Ovary (tissue), 9 donors: Measurements from ENCODE around the gene YOD1. TPM values are rescaled to one million over a fixed set of nuclear protein-coding genes. Genes with fewer than 3 reads are reported as not detected.

Experiments
- DNase-seq, 5 donors: peaks; one replicate each; pipeline ENCODE4 v3.0.0-alpha.2; 2019 to 2020
- H3K27ac ChIP-seq, 2 donors: fragments of 200-600 bp; one replicate each; pipeline versions ENCODE4 v1.5.1 to v1.8.0; 2019 to 2022
- H3K27me3 ChIP-seq: fragments of 200-600 bp; one replicate; pipeline ENCODE4 v1.8.0; 2022
- H3K36me3 ChIP-seq: fragments of 200-600 bp; sonication (generic); one replicate; pipeline ENCODE4 v1.5.1; 2019
- H3K4me1 ChIP-seq: one replicate; pipeline ENCODE4 v1.8.1; 2013; ENCODE audit warnings: mild to moderate bottlenecking, moderate library complexity; ENCODE audit not compliant: insufficient read depth
- H3K4me3 ChIP-seq: fragments of 200-600 bp; sonication (generic); one replicate; pipeline ENCODE4 v1.5.1; 2017
- H3K9me3 ChIP-seq, 2 donors: fragments of 200-600 bp in 1 of 2; sonication (generic) in 1 of 2; one replicate each; pipeline versions ENCODE4 v1.5.1 to v1.8.1; 2013 to 2019; ENCODE audit warnings: mild to moderate bottlenecking in 1 of 2, moderate library complexity in 1 of 2
- CTCF ChIP-seq, 3 donors: fragments of 450-650 bp in 2 of 3; fragments of 200-600 bp in 1 of 3; IDR thresholded peaks; one replicate each; pipeline versions ENCODE4 v1.5.1 to v1.8.0; 2016 to 2022; ENCODE audit warnings: antibody characterized with exemption in 3 of 3, mild to moderate bottlenecking in 1 of 3
- EP300 ChIP-seq: sonication (generic); formaldehyde crosslinking; IDR thresholded peaks from one replicate; pipeline ENCODE4 v1.6.1; 2017; ENCODE audit warnings: antibody characterized with exemption
- POLR2A ChIP-seq: fragments of 450-650 bp; IDR thresholded peaks from one replicate; pipeline ENCODE4 v1.6.1; 2017; ENCODE audit warnings: antibody characterized with exemption, mild to moderate bottlenecking, moderate library complexity
- WGBS, 3 donors: extraction: QIAGEN DNeasy Blood & Tissue Kit in 1 of 3; methylation state at CpG; one replicate each; pipeline versions ENCODE4 v1.1.5 to v1.1.7; 2013 to 2017; 5-methylcytosine and 5-hydroxymethylcytosine counted together
- intact Hi-C, 4 donors: fragments of 100-400 bp; cut with DNase I; formaldehyde crosslinking; loops; one replicate each; pipeline versions ENCODE4 v1.11.0 to v1.15.1; 2022 to 2023
- polyA plus RNA-seq, 2 donors: library from polyadenylated mRNA; stranded (reverse); fragments of 200-250 nt in 1 of 2; fragments of 350-450 nt in 1 of 2; fragmentation: Illumina TruSeq in 1 of 2; extraction: RNeasy Lipid Tissue Mini Kit (QIAGEN cat#74804) in 1 of 2; gene quantifications; one replicate each; pipeline ENCODE4 v1.2.3, GENCODE V29; 2013 to 2014
- total RNA-seq, 7 donors: library from RNA; depleted of rRNA in 2 of 7; stranded (reverse); fragments of >200 nt in 2 of 7; fragmentation: NEBNext Ultra II Directional in 3 of 7; extraction: Animal tissue kit (Norgen Biotek cat#: 25700) in 3 of 7; gene quantifications; one replicate each; pipeline versions ENCODE4 v1.1.0 to v1.2.4, GENCODE V29; 2016 to 2023
- donor health status: DM: no; HTN: no; CAD: no; lungs with moderate emphysema.
- donor health status: DM: no; HTN: no; CAD: no.
- donor health status: Bipolar disorder and iron deficiency.
- donor health status: DM: yes; HTN: yes; CAD: no.
- donor health status: DM: no; HTN: no; CAD: no.
- donor health status: DM: yes; HTN: yes; CAD: no.

The YOD1 gene
- total and polyA plus RNA-seq, 9 donors = 2.2 to 8.4 (median 6.0) TPM

GRCh38 chr1:207015791-207016190, 35.2 kb downstream of the YOD1 start:
- Histone ChIP-seq H3K4me3 (no peak overlapping the region), H3K9me3 (no peaks in the 10 kb centered on the region), H3K27ac (no peak overlapping the region), H3K36me3 (no peaks in the 10 kb centered on the region), H3K27me3 (no peaks in the 10 kb centered on the region), H3K4me1 (no peaks in the 10 kb centered on the region)
- WGBS, 3 donors = 88 to 92% (median 88%) methylated on average over 3 of the region's 3 CpGs
- intact Hi-C loops = no loop called here
- no peak for DNase-seq
- TF ChIP-seq EP300 (no peak), CTCF (IDR thresholded peaks at IDR 0.05) (no peak), POLR2A (no peak)

- Histone ChIP-seq H3K9me3 (no peaks in the 10 kb centered on the region), H3K27ac (no peak overlapping the region), H3K36me3 (no peaks in the 10 kb centered on the region), H3K27me3 (no peaks in the 10 kb centered on the region), H3K4me1 (no peaks in the 10 kb centered on the region), H3K4me3 (no peak overlapping the region)
- TF ChIP-seq CTCF (IDR thresholded peaks at IDR 0.05) = no peak
- no peak for TF ChIP-seq POLR2A
- no peak for TF ChIP-seq EP300
- WGBS, 3 donors = 53 to 88% (median 67%) methylated on average over 3 of the region's 3 CpGs
- intact Hi-C loops = no loop called here
- no peak for DNase-seq
These were observed 36.3 kb downstream of the YOD1 start for GRCh38 chr1:207014728-207015127.

- H3K27me3 ChIP-seq = no peaks in the 10 kb centered on the region
- TF ChIP-seq POLR2A (no peak), CTCF (IDR thresholded peaks at IDR 0.05) (no peak), EP300 (no peak)
- intact Hi-C loops = no loop called here
- H3K9me3 ChIP-seq = no peaks in the 10 kb centered on the region
- no peak overlapping the region for H3K4me3 ChIP-seq
- no peak for DNase-seq
- WGBS, 3 donors = 72 to 93% (median 93%) methylated on average over 6 of the region's 6 CpGs
- H3K27ac ChIP-seq = no peak overlapping the region
- no peaks in the 10 kb centered on the region for H3K4me1 ChIP-seq
- H3K36me3 ChIP-seq = no peaks in the 10 kb centered on the region
These were observed 37.5 kb downstream of the YOD1 start for GRCh38 chr1:207013321-207014085.

GRCh38 chr1:207010726-207011125, 40.3 kb downstream of the YOD1 start:
- Histone ChIP-seq H3K36me3 (no peaks in the 10 kb centered on the region), H3K4me3 (no peak overlapping the region), H3K27ac (no peak overlapping the region), H3K9me3 (no peaks in the 10 kb centered on the region), H3K27me3 (no peaks in the 10 kb centered on the region), H3K4me1 (no peaks in the 10 kb centered on the region)
- no peak for DNase-seq
- intact Hi-C loops = no loop called here
- TF ChIP-seq POLR2A (no peak), EP300 (no peak), CTCF (IDR thresholded peaks at IDR 0.05) (no peak)
- 98 to 100% (median 100%) methylated on average over 2 of the region's 2 CpGs for WGBS, 3 donors
